ENCODE data around the gene CDH1.
"Not testable (repeated sequence)": the region's sequence is repeated elsewhere in the genome, so short reads cannot be mapped to it uniquely, and the experiment has no call there.

CDH1 gene

DNA sequence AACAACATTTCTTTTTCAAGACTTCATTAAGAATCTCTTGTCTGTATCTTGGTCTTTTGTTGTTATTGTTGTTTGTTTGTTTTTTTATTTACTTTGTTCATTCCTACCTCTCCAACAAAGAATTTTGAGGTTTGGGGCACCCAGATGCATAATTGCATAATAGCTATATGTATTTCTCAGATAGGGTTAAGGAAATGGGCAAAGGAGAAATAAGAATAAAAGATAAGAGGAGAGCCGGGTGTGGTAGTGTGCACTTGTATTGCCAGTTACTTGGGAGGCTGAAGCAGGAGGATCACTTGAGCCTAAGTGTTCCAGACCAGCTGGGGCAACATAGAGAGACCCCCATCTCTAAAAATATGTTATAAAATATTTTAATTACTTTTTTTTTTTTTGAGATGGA, 30.5 kb downstream of the CDH1 start:
- no peak for DNase-seq

DNA sequence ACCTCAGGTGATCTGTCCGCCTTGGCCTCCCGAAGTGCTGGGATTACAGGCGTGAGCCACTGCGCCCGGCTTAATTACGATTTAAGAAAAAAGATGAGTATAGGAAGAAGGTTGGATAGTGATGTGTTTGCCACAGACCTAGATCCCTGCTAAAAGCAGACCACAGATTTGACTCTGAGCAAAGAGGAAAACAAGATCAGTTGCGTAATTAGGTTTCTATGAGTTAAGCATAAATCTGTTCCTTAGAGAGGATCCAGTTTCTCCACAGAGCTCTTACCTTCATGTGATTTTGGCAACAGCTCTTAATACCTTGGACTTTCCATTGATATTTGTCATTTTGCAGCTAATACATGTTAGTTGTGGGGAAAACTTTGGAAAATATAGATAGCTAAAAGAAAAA, 31.1 kb downstream of the CDH1 start:
- no peak for DNase-seq

DNA sequence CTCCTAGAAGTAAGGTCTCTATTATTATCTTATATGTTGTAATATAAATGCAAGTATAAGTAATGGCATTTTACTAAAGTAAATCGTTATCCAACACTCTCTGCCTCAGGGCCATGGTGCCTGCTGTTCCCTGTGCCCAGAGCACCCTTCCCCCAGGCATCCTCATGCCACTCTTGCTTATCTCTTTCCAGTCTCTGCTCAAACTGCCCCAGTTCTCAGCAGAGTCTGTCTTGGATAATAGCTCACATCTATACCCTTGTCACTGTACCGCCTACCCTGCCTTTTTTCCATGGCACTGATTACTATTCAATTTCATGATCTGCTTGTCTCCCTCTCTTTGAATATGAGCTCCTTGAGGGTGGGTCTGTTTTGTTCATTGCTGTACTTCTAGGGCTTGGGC, 31.7 kb downstream of the CDH1 start:
- no peak for DNase-seq

DNA sequence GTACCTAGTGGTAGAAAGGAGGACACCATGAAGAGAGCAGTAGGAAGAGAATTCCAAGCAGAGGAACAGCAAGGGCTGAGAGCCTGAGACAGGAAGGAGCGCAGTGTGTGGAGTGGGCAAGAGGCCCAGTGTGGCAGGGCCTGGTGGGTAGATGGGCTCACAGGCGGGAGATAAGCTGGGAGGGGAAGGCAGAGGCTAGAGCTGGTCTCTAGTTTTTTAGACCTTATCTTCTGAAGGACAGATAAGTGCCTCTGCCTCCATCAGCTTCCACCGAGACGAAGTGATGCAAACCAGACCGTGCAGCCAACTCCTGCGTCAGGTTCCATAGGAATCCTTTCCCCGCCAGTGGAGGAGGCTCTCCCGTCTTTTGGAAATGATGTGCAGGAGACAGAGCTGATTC, 33.6 kb downstream of the CDH1 start:
- no peak for DNase-seq

DNA sequence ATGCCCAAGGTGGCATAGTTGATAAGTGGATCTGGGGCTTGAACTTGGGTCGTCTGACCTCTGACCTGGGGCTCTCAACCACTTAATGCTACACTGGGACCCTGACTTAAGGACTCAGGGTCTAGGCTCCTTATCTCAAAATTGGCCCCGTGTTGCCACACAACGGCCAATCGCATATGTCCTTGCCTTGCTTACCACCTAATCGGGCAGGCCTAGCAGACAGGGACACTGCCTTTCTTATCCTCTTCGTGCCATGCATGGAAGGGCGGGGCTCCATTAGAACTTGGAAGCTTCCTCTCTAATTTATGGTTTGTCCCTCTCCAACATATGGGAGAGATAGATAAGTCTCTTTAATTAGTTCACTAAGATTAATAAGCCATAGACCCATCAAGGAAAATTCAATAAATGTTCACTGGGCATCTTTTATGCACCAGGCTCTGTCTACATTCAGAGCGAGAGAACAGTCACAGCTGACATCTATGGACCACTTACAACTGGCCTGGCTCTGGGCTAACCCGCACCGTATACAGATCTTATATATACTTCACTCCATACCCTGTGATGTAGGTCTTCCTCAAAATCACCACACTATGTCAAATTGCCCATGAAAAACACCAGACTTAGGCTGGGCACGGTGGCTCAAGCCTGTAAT, 35.1 kb downstream of the CDH1 start:
- DNase-seq, result no peak

DNA sequence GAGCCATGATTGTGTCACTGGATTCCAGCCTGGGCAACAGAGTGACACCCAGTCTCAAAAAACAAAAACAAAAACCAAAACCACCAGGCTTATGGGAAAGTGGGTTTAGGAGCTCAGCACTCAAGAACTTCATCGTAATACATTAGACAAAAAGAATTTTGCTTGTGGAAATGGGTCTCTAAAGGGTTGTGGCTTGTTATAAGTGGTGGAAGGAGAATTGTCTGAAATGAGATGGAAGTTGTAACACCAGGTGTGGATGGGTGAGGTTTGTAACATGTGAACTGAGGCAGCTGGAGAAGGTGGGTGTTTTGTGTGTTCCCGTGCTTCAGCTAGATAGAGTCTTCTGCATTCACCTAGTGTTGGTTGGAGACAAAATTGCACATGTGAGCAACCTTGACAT, 35.8 kb downstream of the CDH1 start:
- DNase-seq, result no peak

DNA sequence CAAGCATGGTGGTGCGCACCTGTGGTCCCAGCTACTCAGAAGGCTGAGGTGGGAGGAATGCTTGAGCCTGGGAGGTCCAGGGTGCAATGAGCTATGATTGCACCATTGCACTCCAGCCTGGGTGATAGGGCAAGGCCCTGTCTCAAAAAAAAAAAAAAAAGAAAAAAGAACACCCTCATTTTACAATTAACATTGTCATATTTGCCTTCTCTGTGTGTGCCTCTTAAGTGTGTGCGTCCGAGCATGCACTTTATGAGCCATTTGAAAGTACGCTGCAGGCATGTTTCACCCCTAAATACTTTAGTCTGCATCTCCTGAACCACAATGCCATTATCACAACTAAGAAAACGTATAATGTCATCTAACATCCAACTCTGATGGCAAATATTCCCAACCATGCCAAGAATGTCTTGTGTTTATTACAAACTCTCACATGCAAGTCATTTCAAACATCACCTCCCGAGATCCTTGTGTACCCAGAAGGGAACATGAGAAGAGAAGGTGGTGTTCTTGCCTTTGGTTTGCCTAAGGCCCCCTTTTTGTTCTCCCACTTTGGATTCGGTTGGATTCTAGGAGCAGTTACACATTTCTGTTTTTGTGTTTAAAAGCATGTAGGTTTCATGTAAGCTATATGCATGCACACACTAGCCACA, 38.0 kb downstream of the CDH1 start:
- DNase-seq, result no peak

DNA sequence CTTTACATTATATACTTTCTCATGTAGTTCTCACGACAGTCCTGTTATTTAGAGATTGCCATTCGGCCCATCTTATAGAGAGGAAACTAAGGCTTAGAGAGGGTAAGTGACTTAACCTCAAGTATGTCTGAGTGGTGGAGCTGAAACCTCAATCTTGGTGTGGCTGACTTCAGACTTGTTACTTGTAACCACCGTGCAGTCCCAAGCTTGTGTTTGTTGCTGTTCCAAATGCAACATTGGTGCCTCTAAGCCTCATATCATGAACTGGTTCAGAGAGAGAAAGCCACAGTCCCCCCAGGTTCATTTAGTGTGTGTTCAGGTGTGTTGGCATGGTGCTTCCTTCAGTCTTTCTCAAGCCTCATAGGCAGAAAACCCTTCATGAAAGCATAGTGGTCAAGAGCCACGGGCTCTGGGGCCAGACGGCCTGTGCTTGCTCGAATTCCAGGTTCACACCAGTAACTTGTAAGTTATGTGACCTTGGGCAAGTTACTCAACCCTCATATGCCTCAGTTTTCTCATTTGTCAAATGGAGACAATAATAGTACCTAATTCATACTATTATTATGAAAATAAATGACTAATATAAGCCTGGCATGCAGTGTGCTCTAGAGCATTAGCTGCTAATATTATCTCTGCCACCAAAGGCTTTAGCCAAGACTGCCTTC, 39.9 kb downstream of the CDH1 start:
- no peak for DNase-seq

DNA sequence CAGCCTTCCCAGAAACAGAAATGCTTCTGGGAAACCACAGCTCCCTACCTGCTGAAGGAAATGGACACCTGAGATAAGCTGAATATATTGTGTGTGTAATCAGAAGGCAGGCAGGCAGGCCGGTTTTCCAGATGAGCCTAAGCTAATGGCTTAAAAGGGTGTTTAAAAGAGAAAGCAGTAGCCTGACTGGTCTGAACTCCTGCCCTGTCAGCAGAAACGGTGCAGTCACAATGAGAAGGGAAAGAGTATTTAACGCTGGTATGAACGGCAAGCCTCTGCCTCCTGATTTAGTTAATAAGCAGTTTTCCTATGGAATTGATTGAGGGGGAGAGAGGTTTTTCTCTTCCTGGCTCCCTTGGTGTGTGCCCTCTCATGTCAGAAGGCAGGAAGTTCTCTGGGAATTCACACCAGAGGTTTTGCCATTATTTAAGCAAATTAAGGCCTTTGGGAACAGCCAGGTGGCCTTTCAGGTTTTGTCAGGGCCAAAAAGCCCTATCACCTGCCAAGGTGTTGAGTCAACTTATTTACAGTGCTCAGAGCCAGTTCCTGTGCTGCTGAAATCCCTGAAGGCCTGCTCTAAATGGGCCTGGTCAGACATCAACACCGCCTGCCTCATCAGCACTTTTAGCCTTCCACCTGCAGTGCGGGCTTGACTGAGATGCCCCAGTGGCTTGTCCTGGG, 41.6 kb downstream of the CDH1 start:
- DNase-seq, result no peak

DNA sequence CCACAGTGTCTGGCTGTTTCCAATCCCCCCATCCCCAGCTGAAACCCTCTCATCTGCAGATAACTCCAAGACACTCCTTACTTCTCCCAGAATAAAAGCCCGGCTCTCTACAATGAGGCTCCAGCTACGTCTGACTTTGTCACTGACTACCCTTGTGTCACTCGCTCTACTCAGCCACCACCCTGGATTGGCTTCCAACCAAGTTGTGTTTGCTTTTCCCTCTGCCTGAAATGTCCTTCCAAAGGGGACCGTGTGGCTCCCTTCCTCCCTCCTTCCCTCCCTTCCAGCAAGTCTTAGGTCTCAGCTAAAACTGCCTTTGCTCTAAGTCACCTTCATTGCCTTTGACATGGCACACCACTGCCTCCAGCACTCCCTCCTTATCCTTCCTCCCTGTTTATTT, 42.8 kb downstream of the CDH1 start:
- DNase-seq, result no peak

DNA sequence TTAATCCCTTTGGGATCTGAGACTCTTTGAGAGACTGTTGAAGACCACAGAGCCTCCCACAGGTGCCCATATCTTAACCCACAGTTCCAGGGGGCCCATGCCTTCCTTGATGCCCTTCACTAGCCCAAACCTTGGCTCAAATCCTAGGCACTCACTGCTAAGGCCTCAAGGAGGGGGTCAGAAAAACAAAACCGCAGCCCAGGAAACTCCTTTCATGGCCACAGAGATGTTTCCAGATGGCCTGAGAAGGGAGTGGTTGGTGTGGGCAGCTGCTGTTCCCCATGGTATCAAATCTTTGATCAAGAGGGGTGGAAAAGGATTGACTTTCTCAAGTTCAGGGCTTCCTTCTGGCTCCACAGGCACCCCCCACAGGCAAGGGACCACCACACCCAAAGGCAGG, 44.7 kb downstream of the CDH1 start:
- no peak for DNase-seq

DNA sequence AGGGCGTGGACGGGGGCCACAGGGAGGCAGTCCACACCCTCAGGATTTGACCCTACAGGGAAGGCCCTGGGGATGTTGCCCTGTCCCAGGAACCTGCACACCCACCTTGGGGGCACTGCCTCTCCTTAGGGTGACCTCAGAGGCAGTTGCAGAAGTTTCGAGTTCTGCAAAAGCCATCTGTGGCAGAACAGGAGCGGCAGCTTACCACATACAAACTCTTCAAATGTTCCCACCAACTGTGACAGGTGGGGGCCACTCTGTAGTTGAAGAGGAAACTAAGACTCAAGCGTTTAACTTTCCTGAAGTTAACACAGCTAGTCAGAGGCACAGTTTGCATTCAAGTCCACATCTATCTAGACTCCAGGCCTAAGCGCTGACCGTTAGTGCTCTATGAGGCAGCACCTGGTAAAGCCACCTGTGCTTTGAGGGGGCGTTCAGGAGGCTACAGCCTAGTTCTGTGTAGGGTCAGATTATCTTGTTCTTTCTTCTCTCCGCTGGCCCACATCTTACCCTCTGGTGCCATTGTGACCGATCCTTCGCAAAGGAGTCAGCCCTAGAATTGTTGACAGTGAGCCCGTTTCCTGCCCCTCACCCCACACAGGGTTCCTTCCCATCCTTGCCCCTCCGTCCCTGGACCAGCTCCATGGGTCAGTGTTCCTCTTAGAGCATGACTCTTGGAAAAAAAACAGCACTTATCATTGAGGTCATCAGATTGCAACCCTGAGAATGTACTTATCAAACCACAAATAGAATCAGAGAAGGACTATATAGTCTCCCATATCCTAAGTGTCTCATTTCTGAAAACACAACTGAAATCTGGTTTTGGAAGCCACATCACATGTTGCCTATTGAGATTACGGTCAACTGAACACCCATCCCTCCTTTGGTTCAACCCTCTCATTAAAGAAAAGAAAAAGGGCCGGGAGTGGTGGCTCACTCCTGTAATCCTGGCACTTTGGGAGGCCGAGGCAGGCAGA, 45.4 kb downstream of the CDH1 start:
- DNase-seq, result no peak

DNA sequence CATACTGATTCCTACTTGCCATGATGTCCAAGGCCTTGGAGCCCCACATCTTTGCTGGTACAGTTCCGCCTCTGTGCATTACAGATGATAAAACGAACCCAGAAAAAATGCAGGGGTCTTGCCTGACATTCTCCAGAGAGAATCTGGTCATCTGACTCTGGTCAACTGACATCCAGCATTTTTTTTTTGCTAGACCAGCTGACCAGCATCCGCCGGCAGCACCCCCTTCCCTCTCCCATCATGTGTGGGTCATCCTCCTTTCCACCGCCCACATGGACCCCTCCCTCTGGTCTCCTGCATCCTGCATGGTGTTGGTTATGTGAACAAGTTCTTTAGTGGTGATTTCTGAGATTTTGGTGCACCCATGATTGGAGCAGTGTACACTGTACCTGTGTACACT, 47.1 kb downstream of the CDH1 start:
- DNase-seq, result no peak

DNA sequence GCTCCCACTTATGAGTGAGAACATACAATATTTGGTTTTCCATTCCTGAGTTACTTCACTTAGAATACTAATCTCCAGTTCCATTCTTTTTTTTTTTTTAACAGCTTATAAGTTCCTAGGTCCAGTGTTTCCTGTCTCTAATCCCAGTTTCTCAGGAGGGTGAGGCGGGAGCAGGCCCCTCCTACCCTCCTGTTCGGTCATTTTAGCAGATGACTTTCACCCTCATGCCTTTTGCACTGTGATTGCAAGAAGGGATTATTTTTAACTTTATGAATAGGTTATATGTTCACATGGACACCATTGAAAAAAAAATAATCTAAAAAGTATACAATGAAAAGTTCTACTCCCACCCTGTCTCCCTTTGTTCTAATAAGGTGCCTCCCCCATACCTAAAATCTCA, 47.6 kb downstream of the CDH1 start:
- DNase-seq, result no peak

DNA sequence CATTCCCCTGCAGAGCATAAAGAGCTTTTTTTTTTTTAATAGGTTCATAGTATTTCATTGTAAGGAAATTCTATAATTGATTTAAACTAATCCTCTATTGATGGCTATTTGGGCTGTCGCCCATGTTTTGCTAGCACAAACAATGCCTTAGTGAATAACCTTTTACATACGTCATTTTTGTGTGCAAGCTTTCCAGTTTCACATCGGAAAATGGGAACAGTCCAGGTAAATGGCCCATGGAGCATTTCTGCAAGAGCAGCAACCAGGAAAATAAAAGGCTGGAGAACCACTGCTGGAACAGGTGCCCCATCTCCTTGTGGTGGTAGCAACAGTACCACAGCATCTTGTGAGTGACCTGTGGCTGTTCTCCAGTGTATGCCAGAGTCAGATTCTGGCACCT, 48.6 kb downstream of the CDH1 start:
- no peak for DNase-seq

DNA sequence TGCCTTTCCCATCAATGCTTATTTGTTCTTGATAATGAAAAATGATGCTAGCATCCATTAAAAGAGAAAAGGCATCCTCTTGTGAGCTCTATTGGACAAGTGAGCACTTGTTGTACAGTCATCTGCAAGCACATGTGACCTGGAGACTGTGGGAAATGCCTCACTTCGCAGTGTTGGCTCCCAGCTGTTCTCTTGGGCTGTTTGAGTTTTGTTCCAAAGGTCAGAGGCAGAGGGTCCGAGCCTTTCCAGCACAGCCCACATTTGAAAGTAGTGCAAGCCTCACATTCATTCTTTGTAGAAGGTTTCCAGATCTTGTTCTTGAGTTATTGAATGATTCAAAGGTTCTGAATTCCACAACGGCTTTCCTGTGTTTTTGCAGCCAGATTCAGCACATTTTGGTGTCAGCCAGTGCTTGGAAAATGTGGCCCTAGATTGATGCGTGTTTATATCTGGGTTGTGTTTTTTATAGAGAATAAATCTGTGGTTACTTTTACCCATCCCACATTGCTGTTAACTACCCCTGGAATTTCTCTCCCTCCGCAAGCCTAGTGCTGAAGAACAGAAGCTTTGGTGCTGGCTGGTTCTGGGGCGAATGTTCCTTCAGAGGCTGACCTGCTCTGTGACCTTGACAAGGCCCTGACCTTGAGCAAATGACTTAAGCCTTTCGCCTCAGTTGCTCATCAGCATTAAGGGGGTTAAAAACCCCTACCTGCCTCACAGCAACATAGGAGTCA, 49.8 kb downstream of the CDH1 start:
- peak; percentile 25 for DNase-seq

DNA sequence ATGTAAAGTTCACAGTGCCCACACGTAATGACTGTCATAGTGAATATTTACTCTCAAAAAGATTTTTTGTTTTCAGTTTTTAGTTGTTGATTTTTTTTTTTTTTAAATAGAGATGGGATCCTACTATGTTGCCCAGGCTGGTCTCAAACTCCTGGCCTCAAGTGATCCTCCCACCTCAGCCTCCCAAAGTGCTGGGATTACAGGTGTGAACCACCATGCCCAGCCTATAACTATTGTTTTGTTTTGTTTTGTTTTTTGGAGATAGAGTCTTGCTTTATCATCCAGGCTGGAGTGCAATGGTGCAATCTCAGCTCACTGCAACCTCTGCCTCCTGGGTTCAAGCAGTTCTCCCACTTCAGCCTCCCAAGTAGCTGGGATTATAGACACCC, 50.3 kb downstream of the CDH1 start:
- not testable (repeated sequence) for DNase-seq

DNA sequence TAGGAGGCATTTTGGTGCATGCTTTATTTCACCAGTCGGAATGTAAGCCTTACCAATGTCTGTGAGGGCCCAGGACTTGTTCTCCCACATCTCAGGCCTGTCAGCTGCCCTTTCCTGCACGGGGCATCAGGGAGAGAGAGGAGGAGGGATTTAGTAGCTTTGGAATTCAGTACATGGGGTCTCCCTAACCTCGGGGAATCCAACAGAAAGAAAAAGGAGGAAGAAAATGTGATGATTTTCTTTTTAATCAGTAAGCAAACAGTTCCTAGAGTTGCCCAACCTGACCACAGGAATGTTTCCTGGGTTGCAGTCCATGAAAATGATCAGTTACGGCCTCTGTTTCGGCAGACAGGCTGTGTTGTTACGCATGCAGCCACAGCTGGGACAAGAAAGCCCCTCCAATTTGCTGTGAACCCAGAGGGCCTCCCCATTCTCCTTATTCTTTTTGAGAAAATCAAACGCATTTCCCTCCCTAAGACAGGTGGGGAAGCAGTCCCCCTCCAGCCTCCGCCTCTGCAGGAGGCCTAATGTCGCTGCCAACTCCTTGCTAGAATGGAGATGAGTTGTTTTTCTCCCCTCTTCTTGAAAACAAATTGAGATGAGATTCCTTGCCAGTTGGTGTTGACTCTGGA, 53.2 kb downstream of the CDH1 start:
- no peak for DNase-seq

DNA sequence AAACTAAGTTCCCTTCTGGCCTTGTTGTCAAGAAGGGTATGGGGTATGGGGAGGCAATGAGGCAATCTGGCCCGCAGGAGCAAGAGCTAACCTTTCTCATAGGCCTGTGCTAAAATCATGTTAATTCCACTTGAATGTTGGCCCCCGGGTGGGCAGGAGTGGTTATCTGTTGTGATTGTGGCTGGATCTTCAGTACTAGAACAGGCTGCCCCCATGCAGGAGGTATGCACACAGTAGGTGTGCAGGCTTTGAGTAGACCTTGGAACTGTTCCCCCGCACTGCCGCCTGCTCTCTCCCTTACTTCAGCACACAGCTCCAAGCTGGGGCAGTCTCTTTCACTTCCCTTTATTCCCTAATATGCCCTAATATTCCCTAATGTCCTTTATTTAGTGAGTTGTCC, 53.9 kb downstream of the CDH1 start:
- DNase-seq, result no peak

DNA sequence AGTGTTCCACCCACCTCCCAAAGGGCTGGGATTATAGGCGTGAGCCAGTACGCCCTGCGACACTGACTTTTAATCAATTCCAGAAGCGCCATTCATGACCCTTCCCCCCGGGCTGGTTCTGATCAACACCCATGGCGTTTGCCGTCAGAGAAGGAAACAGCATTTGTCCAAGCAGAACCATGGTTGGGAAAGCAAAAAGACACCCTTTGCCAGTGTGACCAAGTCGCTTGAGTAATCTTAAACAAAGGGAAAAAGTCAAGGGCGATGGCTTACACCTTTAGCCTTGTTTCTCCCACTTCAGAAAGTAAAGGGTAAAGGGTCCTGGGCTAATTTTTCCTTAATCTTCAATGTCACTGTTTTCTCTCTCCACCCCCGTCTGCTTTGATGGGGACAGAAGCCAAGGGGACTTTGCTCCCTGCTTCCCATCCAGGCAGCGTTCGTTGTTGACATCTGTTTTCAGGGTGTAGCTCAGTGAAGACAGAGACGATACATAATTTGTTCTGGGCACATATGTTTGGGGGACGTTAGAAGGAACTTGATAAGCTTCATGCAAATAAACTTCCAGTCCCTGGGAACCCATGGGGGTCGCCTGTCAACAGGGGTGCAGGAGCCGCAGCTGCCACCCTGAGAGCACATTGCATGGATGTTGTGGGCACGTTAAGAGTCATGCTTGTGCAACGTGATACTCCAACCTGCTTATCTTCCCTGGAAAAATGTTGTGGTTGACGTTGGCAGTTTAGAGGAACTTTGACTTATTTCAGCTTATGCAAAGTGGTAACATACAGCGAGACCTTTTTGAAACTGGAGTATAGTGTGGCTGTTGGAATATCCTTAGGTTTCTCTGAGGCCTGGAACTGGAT, 55.6 kb downstream of the CDH1 start:
- no peak for DNase-seq
